H9 (cell line): ENCODE data around the gene MYBBP1A. TPM values are rescaled to one million over a fixed set of nuclear protein-coding genes. Genes with fewer than 3 reads are reported as not detected.

Experiments
- DNase-seq: peaks from one replicate; pipeline ENCODE4 v3.0.0-alpha.2; 2017
- H2AFZ ChIP-seq: one replicate; pipeline ENCODE4 v1.6.1; 2013; ENCODE audit warnings: mild to moderate bottlenecking, low read length, control low read depth, moderate library complexity
- H2AK5ac ChIP-seq: 2 replicates; pipeline ENCODE4 v1.6.1; 2013; ENCODE audit warnings: low read length, control low read depth, mixed read lengths; ENCODE audit not compliant: insufficient read length
- H2BK120ac ChIP-seq: one replicate; pipeline ENCODE4 v1.6.1; 2013; ENCODE audit warnings: low read depth, mild to moderate bottlenecking, low read length, control low read depth, inconsistent platforms; ENCODE audit not compliant: poor library complexity, severe bottlenecking
- H2BK12ac ChIP-seq: 2 replicates; pipeline ENCODE4 v1.6.1; 2013; ENCODE audit warnings: low read length, control low read depth, mixed read lengths, low read depth; ENCODE audit not compliant: insufficient read length
- H2BK15ac ChIP-seq: 2 replicates; pipeline ENCODE4 v1.6.1; 2013; ENCODE audit warnings: low read depth, low read length, control low read depth
- H2BK20ac ChIP-seq: one replicate; pipeline ENCODE4 v1.6.1; 2013; ENCODE audit warnings: low read depth, mild to moderate bottlenecking, low read length, control low read depth, inconsistent platforms; ENCODE audit not compliant: poor library complexity, severe bottlenecking
- H2BK5ac ChIP-seq: 2 replicates; pipeline ENCODE4 v1.6.1; 2013; ENCODE audit warnings: low read length, control low read depth, mixed read lengths; ENCODE audit not compliant: insufficient read length
- H3K14ac ChIP-seq: 2 replicates; pipeline ENCODE4 v1.6.1; 2013; ENCODE audit warnings: low read length, control low read depth; ENCODE audit not compliant: insufficient read depth
- H3K18ac ChIP-seq: 2 replicates; pipeline ENCODE4 v1.6.1; 2013; ENCODE audit warnings: low read depth, mild to moderate bottlenecking, mixed read lengths, low read length, control low read depth; ENCODE audit not compliant: insufficient read length
- H3K23ac ChIP-seq: 2 replicates; pipeline ENCODE4 v1.6.1; 2013; ENCODE audit warnings: low read length, control low read depth, mixed read lengths, low read depth; ENCODE audit not compliant: insufficient read length
- H3K23me2 ChIP-seq: 2 replicates; pipeline ENCODE4 v1.6.1; 2013; ENCODE audit warnings: low read depth, mild to moderate bottlenecking, mixed read lengths, low read length, control low read depth; ENCODE audit not compliant: insufficient read length, poor library complexity, severe bottlenecking
- H3K27ac ChIP-seq: 2 replicates; pipeline ENCODE4 v1.5.1; 2013; ENCODE audit warnings: low read length, control low read depth, mixed read lengths, low read depth; ENCODE audit not compliant: insufficient read length
- H3K27me3 ChIP-seq: 2 replicates; pipeline ENCODE4 v1.6.1; 2013; ENCODE audit warnings: low read length, control low read depth, inconsistent platforms; ENCODE audit not compliant: insufficient read depth
- H3K4ac ChIP-seq: 2 replicates; pipeline ENCODE4 v1.6.1; 2013; ENCODE audit warnings: low read depth, mild to moderate bottlenecking, control low read depth, inconsistent platforms, low read length, moderate library complexity
- H3K4me1 ChIP-seq: 2 replicates; pipeline ENCODE4 v1.6.1; 2013; ENCODE audit warnings: low read length, control low read depth, inconsistent platforms; ENCODE audit not compliant: insufficient read depth
- H3K4me2 ChIP-seq: 2 replicates; pipeline ENCODE4 v1.6.1; 2013; ENCODE audit warnings: low read length, control low read depth, mixed read lengths; ENCODE audit not compliant: insufficient read length, insufficient read depth
- H3K56ac ChIP-seq: 2 replicates; pipeline ENCODE4 v1.6.1; 2013; ENCODE audit warnings: low read depth, mild to moderate bottlenecking, mixed read lengths, low read length, control low read depth; ENCODE audit not compliant: insufficient read length
- H3K79me1 ChIP-seq: 2 replicates; pipeline ENCODE4 v1.6.1; 2013; ENCODE audit warnings: low read depth, mild to moderate bottlenecking, moderate library complexity, low read length, control low read depth, inconsistent platforms; ENCODE audit not compliant: insufficient read depth, poor library complexity, severe bottlenecking
- H3K79me2 ChIP-seq: 2 replicates; pipeline ENCODE4 v1.6.1; 2013; ENCODE audit warnings: low read length, control low read depth, inconsistent platforms; ENCODE audit not compliant: insufficient read depth
- H3K9ac ChIP-seq: 2 replicates; pipeline ENCODE4 v1.6.1; 2013; ENCODE audit warnings: low read length, control low read depth, mixed read lengths; ENCODE audit not compliant: insufficient read length; ENCODE audit errors: extremely low read depth
- H3K9me3 ChIP-seq: one replicate; pipeline ENCODE4 v1.6.1; 2013; ENCODE audit warnings: low read depth, low read length, inconsistent platforms; ENCODE audit not compliant: control insufficient read depth
- H3T11ph ChIP-seq: one replicate; pipeline ENCODE4 v1.6.1; 2013; ENCODE audit warnings: mild to moderate bottlenecking, low read length, control low read depth, inconsistent platforms
- H4K20me1 ChIP-seq: one replicate; pipeline ENCODE4 v1.6.1; 2013; ENCODE audit not compliant: control insufficient read depth, insufficient read length, insufficient read depth
- H4K5ac ChIP-seq: 2 replicates; pipeline ENCODE4 v1.6.1; 2013; ENCODE audit warnings: low read depth, mild to moderate bottlenecking, mixed read lengths, low read length, control low read depth; ENCODE audit not compliant: insufficient read length
- H4K8ac ChIP-seq: replicated peaks from 2 replicates; pipeline ENCODE4 v1.6.1; 2013; ENCODE audit warnings: low read length, control low read depth, mixed read lengths, low read depth; ENCODE audit not compliant: insufficient read length
- H4K91ac ChIP-seq: 2 replicates; pipeline ENCODE4 v1.6.1; 2013; ENCODE audit warnings: low read depth, mild to moderate bottlenecking, moderate library complexity, mixed read lengths, low read length, control low read depth; ENCODE audit not compliant: insufficient read length
- H3K27ac Mint-ChIP-seq, 3 experiments: 2 replicates in 2 of 3; 3 replicates in 1 of 3; pipeline ENCODE4 v1.8.0; 2020 to 2021; ENCODE audit warnings: mixed read lengths in 3 of 3, mild to moderate bottlenecking in 1 of 3, moderate library complexity in 1 of 3
- H3K27me3 Mint-ChIP-seq: 2 replicates; pipeline ENCODE4 v1.8.0; 2021; ENCODE audit warnings: low read depth, mild to moderate bottlenecking, moderate library complexity, mixed read lengths
- H3K36me3 Mint-ChIP-seq, 3 experiments: 2 replicates in 2 of 3; 3 replicates in 1 of 3; pipeline ENCODE4 v1.8.0; 2020 to 2021; ENCODE audit warnings: low read depth in 3 of 3, mixed read lengths in 3 of 3; ENCODE audit not compliant: insufficient read depth in 1 of 3
- H3K4me1 Mint-ChIP-seq, 2 experiments: 2 replicates each; pipeline ENCODE4 v1.8.0; 2020; ENCODE audit warnings: mixed read lengths in 2 of 2
- H3K4me3 Mint-ChIP-seq, 2 experiments: 2 replicates in 1 of 2; 3 replicates in 1 of 2; pipeline ENCODE4 v1.8.0; 2020 to 2021; ENCODE audit warnings: mild to moderate bottlenecking in 2 of 2, mixed read lengths in 2 of 2, moderate library complexity in 1 of 2
- H3K9me3 Mint-ChIP-seq, 2 experiments: 2 replicates in 1 of 2; 3 replicates in 1 of 2; pipeline ENCODE4 v1.8.0; 2020; ENCODE audit warnings: mild to moderate bottlenecking in 2 of 2, mixed read lengths in 2 of 2, moderate library complexity in 1 of 2
- CTCF ChIP-seq: fragments of 200-600 bp; sonication (generic); conservative IDR thresholded peaks from 3 replicates; pipeline ENCODE4 v1.8.0; 2021; ENCODE audit warnings: antibody characterized with exemption, mild to moderate bottlenecking
- WGBS: extraction: QIAGEN DNeasy Blood & Tissue Kit; methylation state at CpG from one replicate; pipeline ENCODE4 v1.1.7; 2013; ENCODE audit warnings: missing lambda C conversion rate, low lambda C conversion rate, mixed read lengths; ENCODE audit not compliant: insufficient read length; ENCODE audit errors: extremely low coverage; 5-methylcytosine and 5-hydroxymethylcytosine counted together
- total RNA-seq: library from RNA; stranded (reverse); gene quantifications from 2 replicates; pipeline ENCODE4 v1.2.1, GENCODE V29; 2021

MYBBP1A gene
- total RNA-seq, 1 experiment from 2014 or later = 181 TPM

- no peak overlapping the region for H3T11ph ChIP-seq
- no peak overlapping the region for H3K27ac ChIP-seq
- no peak overlapping the region; a peak in 1 of 7 replicates for H3K27ac Mint-ChIP-seq
- H4K8ac ChIP-seq = no peak overlapping the region
- H2BK12ac ChIP-seq = no peak overlapping the region
- H4K5ac ChIP-seq = no peak overlapping the region
- H3K56ac ChIP-seq = no peak overlapping the region
- H3K4ac ChIP-seq = no peak overlapping the region
- H2BK5ac ChIP-seq = no peak overlapping the region
- no peaks in the 10 kb centered on the region for H3K9me3 Mint-ChIP-seq
- H2BK20ac ChIP-seq = no peak overlapping the region
- H3K4me3 Mint-ChIP-seq = peak overlapping the region in 1 of 2 experiments; percentile 7; a peak in 1 of 5 replicates
- H3K79me2 ChIP-seq = no peaks in the 10 kb centered on the region
- no peak for TF ChIP-seq CTCF
- no peak overlapping the region for H4K91ac ChIP-seq
- no peak for DNase-seq
- no peak overlapping the region for H2AFZ ChIP-seq
- peaks cover 2% of the 10 kb centered on the region for H4K20me1 ChIP-seq
- H3K27me3 Mint-ChIP-seq = no peaks in the 10 kb centered on the region
- H2BK15ac ChIP-seq = no peak overlapping the region
- H3K23me2 ChIP-seq = no peaks in the 10 kb centered on the region
- no peak overlapping the region for H3K14ac ChIP-seq
- WGBS = no CpG with 5 or more reads among the region's 37 CpGs
- peaks cover 0 to 2% of the 10 kb centered on the region in 2 experiments; a peak in 1 of 4 replicates for H3K4me1 Mint-ChIP-seq
- no peaks in the 10 kb centered on the region for H3K4me1 ChIP-seq
- H3K36me3 Mint-ChIP-seq = peaks cover 36 to 82% (median 70%) of the 10 kb centered on the region in 3 experiments
- H3K9me3 ChIP-seq = no peaks in the 10 kb centered on the region
- no peak overlapping the region for H3K4me2 ChIP-seq
- no peak overlapping the region for H3K18ac ChIP-seq
- H3K27me3 ChIP-seq = no peaks in the 10 kb centered on the region
- no peak overlapping the region for H2BK120ac ChIP-seq
- no peak overlapping the region for H3K9ac ChIP-seq
- no peak overlapping the region for H3K23ac ChIP-seq
- H2AK5ac ChIP-seq = no peak overlapping the region
- no peaks in the 10 kb centered on the region for H3K79me1 ChIP-seq
These were observed 10.8 kb downstream of the MYBBP1A start for GRCh38 chr17:4544135-4544950.
